Fibroblast of pulmonary artery (primary cell): ENCODE results near the gene SNRPD3.

Experiments
- DNase-seq: peaks from one replicate; pipeline ENCODE4 v3.0.0-alpha.2; 2010; ENCODE audit warnings: low read depth
- H3K4me3 ChIP-seq: replicated peaks from 2 replicates; pipeline ENCODE4 v1.5.1; 2011; ENCODE audit warnings: low read depth, mild to moderate bottlenecking, control low read depth, low read length, moderate library complexity
- CTCF ChIP-seq: IDR thresholded peaks from 2 replicates; pipeline ENCODE4 v1.5.1; 2011; ENCODE audit warnings: mild to moderate bottlenecking, control low read depth, low read length, inconsistent platforms; ENCODE audit errors: missing control alignments

Gene SNRPD3

GRCh38 chr22:24554313-24555164 lies 1.3 kb upstream of the SNRPD3 start, which contains the start of gene GUCD1:
GUCD1 (minus strand) TSS chr22:24555138; CDS start chr22:24554991, 147 bp downstream.
- TF ChIP-seq CTCF: no peak
- peak; percentile 37 for DNase-seq
- peak within 1 kb of the TSS; percentile 100 for H3K4me3 ChIP-seq

DNA sequence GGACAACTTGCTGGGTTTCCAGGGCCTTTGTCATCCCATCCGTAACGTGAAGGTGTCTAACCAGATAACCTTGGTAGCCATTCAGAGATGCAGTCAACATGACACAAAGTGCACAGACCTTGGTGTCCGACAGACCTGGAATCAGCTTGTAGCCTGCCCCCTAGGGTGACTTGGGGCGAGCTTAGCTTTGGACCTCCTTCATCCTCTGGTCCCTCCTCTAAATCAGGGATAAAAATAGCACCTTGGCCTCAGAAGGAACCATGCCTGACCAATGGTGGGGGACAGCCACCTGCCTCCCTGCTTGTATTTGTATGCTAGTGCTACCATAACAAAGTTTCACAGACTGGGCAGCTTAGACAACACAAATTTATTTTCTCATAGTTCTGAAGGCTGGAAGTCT lies 3.7 kb downstream of the SNRPD3 start:
- no peak for TF ChIP-seq CTCF
- no peak overlapping the region for H3K4me3 ChIP-seq
- DNase-seq: no peak

GRCh38 chr22:24563246-24563645 lies 7.4 kb downstream of the SNRPD3 start:
- no peak for DNase-seq
- no peak overlapping the region for H3K4me3 ChIP-seq
- TF ChIP-seq CTCF: no peak

DNA sequence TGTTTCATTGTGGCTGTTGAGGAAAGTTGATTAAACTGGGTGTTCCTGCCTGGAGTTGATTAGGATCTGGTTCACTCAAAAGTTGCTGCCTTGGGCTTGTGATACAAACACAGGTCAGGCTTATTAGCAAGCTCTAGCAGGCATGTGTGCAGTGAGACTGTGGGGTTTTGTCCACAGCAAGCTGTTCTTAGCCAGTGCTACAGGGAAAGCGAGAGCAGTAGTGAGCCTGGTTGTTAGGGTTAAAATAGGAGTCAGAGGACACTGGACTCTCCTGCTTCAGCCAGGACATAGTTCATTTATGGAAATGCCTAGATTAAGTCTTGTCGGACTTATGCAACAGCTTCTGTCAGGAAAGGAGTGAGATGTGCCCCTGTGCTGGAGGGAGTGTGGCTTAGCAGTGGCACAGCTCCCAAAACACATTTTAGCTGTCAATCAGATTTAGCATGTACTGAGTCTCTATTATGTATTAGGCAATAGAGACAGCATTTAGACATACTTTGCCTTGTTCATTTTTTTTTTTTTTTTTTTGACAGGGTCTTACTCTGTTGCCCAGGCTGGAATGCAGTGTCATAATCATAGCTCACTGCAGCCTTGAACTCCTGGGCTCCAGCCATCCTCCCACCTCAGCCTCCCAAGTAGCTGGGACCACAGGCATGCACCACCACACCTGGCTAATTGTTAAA lies 8.7 kb downstream of the SNRPD3 start:
- DNase-seq: peak; percentile 68
- no peak overlapping the region for H3K4me3 ChIP-seq
- no peak for TF ChIP-seq CTCF

DNA sequence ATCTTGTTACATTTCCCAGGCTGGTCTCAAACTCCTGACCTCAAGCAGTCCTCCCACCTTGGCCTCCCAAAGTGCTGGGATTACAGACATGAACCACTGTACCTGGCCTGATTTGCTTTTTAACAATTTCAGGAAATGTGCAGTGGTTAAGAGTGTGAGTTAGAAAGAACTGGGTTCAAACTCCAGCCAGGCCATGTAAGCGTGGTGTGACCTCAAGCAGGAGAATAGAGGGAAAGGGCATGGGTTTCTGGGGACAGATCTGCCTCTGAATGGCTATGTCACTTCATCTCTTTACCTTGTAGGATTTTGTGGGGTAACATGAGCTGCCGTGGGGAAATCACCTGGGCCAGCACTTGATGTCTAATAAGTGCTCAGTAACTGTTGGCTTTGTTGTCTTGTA lies 9.3 kb downstream of the SNRPD3 start:
- DNase-seq: no peak
- TF ChIP-seq CTCF: no peak
- no peak overlapping the region for H3K4me3 ChIP-seq

DNA sequence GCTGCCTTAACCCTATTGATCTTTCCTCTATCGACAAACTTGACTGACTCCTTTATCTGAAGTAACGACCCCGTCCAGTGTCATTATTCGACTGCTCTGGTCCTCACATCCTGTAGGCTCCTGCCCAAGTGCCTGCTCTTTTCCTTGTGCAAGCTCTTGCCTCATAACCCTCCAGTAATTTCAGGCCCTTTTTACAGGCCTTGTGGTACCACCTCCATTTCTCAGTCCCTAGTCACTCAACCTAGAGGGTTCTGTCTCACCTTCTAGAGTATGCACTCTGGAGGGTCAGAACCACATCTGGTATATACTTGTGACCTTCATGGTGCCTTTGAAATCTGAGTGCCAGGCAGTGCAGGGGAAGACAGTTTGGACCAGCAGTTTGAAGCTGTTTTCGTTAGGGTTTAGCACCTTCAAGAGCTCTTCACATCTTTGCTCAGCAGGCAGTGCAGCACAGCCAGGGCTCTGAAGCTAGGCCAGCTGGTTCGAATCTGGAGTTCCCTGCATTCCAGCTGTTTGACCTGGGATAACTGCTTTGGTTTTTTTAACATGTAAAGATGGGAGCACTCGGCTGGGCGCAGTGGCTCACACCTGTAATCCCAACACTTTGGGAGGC lies 11.2 kb downstream of the SNRPD3 start:
- no peak overlapping the region for H3K4me3 ChIP-seq
- DNase-seq: no peak
- TF ChIP-seq CTCF: no peak
